Tibial artery (tissue), 4 donors: Measurements from ENCODE around the gene PRCD.

Experiments used
- DNase-seq, 2 donors: peaks; one replicate each; pipeline ENCODE4 v3.0.0-alpha.2; 2019
- H3K27ac ChIP-seq, 2 donors: fragments of 200-600 bp; sonication (generic) in 1 of 2; 1 replicate in 1 of 2; 2 replicates in 1 of 2; pipeline ENCODE4 v1.5.1; 2018 to 2019; ENCODE audit warnings: mild to moderate bottlenecking in 1 of 2
- H3K27me3 ChIP-seq, 2 donors: fragments of 200-600 bp; sonication (generic) in 1 of 2; one replicate each; pipeline versions ENCODE4 v1.5.1 to v1.6.0; 2016 to 2019
- H3K36me3 ChIP-seq, 3 donors: fragments of 200-600 bp; sonication (generic) in 2 of 3; one replicate each; pipeline ENCODE4 v1.5.1; 2016 to 2019; ENCODE audit warnings: mild to moderate bottlenecking in 2 of 3
- H3K4me1 ChIP-seq, 4 donors: fragments of 200-600 bp; sonication (generic) in 2 of 4; 1 replicate in 3 of 4; 2 replicates in 1 of 4; pipeline ENCODE4 v1.5.1; 2016 to 2019
- H3K4me3 ChIP-seq, 2 donors: fragments of 200-600 bp; sonication (generic) in 1 of 2; 1 replicate in 1 of 2; 2 replicates in 1 of 2; pipeline ENCODE4 v1.5.1; 2018 to 2019; ENCODE audit warnings: mild to moderate bottlenecking in 2 of 2
- H3K9me3 ChIP-seq, 3 donors: fragments of 200-600 bp; sonication (generic) in 1 of 3; one replicate each; pipeline ENCODE4 v1.5.1; 2016 to 2019
- intact Hi-C: fragments of 100-400 bp; cut with DNase I; formaldehyde crosslinking; loops from one replicate; pipeline ENCODE4 v1.15.0; 2023; ENCODE audit warnings: low total_unique reads
- TF ChIP-seq, protein P1 (sequence below), 2 experiments: fragments of 200-600 bp in 1 of 2; fragments of 450-650 bp in 1 of 2; IDR thresholded peaks; one replicate each; pipeline ENCODE4 v1.5.1; 2017 to 2019; ENCODE audit warnings: antibody characterized with exemption in 2 of 2, mild to moderate bottlenecking in 1 of 2, moderate library complexity in 1 of 2

Gene PRCD

DNA sequence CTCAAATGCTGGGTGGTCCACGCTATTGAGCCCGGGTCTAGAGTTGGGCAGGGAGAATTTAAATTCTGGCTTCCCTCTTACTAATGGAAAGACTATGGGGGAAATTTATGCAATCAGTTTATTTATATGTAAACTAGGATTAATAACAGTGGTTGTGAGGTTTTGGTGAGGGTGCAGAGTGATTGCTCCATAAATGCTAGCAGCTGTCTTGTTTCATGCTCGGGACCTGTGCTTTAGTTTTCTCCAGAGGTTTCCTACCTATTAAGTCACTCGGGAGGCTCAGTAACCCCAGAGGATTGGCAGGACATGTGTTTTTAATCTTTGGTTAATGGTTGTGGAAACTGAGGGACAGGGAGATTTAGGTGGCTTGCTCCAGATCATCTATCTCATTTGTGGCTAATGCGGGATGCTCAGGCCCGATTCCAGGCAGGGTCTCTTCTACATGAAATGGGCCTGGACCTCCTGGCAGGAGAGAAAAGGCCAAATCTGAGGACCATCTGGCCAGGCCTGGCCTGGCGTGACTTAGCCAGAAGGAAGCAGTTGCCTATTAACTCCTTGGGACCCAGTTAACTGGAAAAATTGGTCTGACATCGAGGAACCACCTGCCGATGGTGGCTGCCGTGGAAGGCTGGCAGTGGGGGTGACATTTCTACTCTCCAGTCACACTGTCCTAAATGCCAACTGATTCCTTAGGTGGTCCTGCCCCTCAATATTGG lies 2.1 kb downstream of the PRCD start:
- Histone ChIP-seq H3K27ac (no peak overlapping the region), H3K36me3 (no peaks in the 10 kb centered on the region), H3K27me3 (peaks cover 0 to 66% of the 10 kb centered on the region in 2 donors), H3K4me3 (no peak overlapping the region), H3K4me1 (peaks cover 0 to 41% (median 19%) of the 10 kb centered on the region in 4 donors), H3K9me3 (no peaks in the 10 kb centered on the region)
- TF ChIP-seq, protein P1, sequence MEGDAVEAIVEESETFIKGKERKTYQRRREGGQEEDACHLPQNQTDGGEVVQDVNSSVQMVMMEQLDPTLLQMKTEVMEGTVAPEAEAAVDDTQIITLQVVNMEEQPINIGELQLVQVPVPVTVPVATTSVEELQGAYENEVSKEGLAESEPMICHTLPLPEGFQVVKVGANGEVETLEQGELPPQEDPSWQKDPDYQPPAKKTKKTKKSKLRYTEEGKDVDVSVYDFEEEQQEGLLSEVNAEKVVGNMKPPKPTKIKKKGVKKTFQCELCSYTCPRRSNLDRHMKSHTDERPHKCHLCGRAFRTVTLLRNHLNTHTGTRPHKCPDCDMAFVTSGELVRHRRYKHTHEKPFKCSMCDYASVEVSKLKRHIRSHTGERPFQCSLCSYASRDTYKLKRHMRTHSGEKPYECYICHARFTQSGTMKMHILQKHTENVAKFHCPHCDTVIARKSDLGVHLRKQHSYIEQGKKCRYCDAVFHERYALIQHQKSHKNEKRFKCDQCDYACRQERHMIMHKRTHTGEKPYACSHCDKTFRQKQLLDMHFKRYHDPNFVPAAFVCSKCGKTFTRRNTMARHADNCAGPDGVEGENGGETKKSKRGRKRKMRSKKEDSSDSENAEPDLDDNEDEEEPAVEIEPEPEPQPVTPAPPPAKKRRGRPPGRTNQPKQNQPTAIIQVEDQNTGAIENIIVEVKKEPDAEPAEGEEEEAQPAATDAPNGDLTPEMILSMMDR (IDR thresholded peaks at IDR 0.05), result no peak
- DNase-seq, result no peak
- intact Hi-C loops, result no loop called here

DNA sequence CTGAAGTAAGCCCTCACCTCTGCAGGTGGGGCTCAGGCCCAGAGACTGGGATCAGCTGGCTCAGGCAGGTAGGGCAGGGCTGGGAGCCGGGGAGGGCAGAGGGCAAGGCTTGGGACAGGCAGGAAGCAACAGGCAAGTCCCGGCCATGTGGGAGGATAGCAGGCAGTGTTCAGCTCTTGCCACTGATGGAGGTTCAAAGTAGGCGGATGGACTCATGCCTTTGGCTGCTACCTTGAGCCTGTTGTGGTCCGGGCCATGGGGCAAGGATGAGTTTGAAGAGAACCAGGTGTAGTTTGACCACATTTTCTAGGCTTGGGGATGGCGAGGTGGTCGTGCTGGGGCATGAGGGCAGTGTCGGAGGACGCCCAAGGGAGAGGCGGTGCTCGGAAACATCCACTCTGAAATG lies 2.7 kb downstream of the PRCD start:
- H3K27ac ChIP-seq, result no peak overlapping the region
- H3K4me3 ChIP-seq, result no peak overlapping the region
- no peaks in the 10 kb centered on the region for H3K36me3 ChIP-seq
- TF ChIP-seq, protein P1 (IDR thresholded peaks at IDR 0.05), result no peak
- no peak for DNase-seq
- peaks cover 0 to 64% of the 10 kb centered on the region in 2 donors for H3K27me3 ChIP-seq
- peaks cover 0 to 36% (median 14%) of the 10 kb centered on the region in 4 donors for H3K4me1 ChIP-seq
- no peaks in the 10 kb centered on the region for H3K9me3 ChIP-seq
- intact Hi-C loops, result no loop called here

DNA sequence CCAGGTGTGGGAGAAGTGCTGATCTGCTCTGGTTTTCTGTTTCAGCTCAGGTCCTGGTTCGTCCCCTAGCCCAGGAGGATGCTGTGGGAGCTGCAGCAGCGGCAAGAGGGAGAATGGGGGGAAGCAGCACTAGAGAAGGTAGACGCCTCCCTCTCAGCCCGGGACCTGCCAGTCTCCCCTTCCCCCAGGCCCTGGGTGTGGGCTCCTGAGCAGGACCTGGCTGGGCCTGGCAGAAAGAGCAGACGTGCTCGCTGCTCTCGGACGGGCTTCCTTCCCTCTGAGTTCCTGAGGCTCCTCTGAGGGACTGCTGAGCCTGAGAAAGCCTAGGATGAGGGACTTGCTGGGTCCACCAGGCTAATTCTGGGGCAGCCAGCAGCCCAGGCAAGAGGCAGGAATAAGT lies 3.1 kb downstream of the PRCD start:
- peak in 1 of 2 donors; percentile 53 for DNase-seq
- Histone ChIP-seq H3K27me3 (peaks cover 0 to 60% of the 10 kb centered on the region in 2 donors), H3K27ac (no peak overlapping the region)

DNA sequence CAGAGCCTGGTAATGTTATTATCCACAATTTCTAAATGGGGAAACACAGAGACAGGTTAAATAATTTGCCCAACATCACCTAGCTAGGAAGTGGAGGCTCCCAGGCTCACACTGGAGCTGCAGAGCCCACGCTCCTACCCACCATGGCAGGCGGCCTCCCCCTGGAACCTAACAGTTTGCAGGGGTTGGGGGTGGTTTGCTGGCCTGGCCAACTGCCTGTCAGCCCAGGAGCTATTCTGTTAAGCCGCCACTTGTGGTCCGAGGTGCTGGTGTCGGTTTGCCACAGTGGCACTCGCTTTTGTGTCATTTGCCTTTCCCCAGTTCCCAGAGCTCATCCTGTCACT lies 3.6 kb downstream of the PRCD start:
- no peak for DNase-seq
- no peak overlapping the region for H3K4me3 ChIP-seq
- no peak overlapping the region for H3K27ac ChIP-seq
- H3K36me3 ChIP-seq, result no peaks in the 10 kb centered on the region
- no peaks in the 10 kb centered on the region for H3K9me3 ChIP-seq
- H3K4me1 ChIP-seq, result peaks cover 0 to 28% (median 6%) of the 10 kb centered on the region in 4 donors
- peaks cover 0 to 56% of the 10 kb centered on the region in 2 donors for H3K27me3 ChIP-seq
- intact Hi-C loops, result no loop called here
- TF ChIP-seq, protein P1 (IDR thresholded peaks at IDR 0.05), result no peak

More for the DNA sequence above, 3.1 kb downstream of the PRCD start:
- Histone ChIP-seq H3K9me3 (no peaks in the 10 kb centered on the region), H3K4me3 (no peak overlapping the region), H3K36me3 (no peaks in the 10 kb centered on the region), H3K4me1 (peaks cover 0 to 32% (median 10%) of the 10 kb centered on the region in 4 donors)
- TF ChIP-seq, protein P1 (IDR thresholded peaks at IDR 0.05), result no peak
- intact Hi-C loops, result no loop called here

DNA sequence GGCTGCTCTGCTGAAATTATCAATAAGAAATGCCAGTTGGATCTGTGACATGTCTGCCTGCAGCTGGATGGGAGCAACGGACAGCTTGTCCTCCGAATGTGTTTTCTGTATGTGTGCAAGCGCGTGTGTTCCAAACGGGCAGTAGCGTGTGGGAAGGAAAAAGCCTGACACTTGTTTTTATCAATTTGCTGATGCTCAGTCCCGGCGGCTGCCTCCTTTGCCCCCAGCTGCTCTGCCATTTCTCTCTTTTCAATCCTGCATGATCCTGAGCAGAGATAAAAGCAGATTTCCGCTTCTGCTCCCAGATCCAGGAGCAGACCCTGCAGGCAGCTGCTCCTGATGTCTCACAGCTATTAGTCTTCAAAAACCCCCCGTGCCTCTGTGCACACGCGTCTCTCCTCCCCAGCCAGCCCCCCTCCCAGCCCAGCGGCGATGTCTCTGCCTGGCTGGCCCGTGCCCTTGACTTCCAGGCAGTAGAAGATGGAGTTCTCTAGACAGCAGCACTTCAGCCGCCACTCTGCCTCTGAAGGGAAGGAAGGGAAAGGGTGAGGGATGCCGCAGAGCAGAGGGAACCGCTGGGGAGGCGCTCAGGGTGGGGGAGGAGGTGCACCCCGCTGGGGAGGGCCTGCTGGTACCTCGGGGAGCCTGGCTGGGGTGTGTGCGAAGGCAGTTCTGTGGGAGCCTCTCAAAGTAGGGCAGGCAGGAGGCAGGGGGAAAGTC lies 4.1 kb downstream of the PRCD start:
- TF ChIP-seq, protein P1 (IDR thresholded peaks at IDR 0.05), result no peak
- no peak overlapping the region for H3K4me3 ChIP-seq
- no peaks in the 10 kb centered on the region for H3K9me3 ChIP-seq
- H3K27me3 ChIP-seq, result peaks cover 0 to 50% of the 10 kb centered on the region in 2 donors
- H3K4me1 ChIP-seq, result peaks cover 0 to 28% (median 5%) of the 10 kb centered on the region in 4 donors
- intact Hi-C loops, result no loop called here
- no peak overlapping the region for H3K27ac ChIP-seq
- H3K36me3 ChIP-seq, result no peaks in the 10 kb centered on the region
- DNase-seq, result peak in 1 of 2 donors; percentile 60
